HG03354 (cell line): ENCODE measurements around the gene PCSK4.

Experiments
- ATAC-seq: cut with Tn5 transposase; IDR thresholded peaks from one replicate; pipeline ENCODE4 v1.9.1; 2021; ENCODE audit warnings: mild to moderate bottlenecking; ENCODE audit not compliant: unreplicated experiment, poor library complexity, severe bottlenecking

The PCSK4 gene

DNA sequence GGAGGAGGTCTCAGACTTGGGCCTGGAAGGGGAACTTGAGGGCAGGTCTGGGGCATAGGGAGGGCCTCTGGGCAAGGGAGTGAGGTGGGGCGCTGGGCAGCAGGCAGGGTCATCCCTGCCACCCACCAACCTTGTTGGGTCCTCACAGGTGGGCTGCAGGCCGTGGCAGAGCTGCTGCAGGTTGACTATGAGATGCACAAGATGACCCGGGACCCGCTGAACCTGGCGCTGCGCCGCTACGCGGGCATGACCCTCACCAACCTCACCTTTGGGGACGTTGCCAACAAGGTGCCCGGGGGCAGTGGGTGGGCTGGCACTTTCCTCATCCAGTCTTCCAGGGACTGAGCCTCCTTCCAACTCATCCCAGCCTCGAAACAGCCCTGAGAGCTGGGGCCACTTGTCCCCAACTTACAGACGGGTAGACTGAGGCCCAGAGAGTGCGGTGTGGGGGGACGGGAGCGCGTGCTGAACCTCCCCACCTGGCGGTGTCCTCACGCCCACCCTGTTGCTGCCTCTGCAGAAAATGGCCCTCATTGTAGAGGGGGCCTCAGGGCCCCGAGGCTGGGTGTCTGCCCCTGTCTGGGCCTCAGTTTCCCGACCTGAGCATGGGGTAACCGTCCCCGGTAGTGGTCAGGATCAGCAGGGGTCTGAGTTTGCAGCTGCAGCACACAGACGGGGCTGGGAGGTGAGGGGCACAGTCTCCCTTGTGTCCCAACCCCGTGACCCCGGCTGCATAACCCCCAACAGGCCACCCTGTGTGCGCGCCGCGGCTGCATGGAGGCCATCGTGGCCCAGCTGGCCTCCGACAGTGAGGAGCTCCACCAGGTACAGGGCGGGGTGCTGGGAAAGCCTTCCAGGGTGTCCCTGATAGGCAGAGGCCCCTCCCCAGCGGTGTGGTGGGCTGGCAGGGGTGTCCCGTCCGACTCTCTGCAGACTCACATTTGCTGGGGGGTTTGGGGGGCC, 29.8 kb downstream of the PCSK4 start:
- no peak for ATAC-seq

- ATAC-seq: no peak
Measured at GRCh38 chr19:1459479-1459878, 30.7 kb downstream of the PCSK4 start.

DNA sequence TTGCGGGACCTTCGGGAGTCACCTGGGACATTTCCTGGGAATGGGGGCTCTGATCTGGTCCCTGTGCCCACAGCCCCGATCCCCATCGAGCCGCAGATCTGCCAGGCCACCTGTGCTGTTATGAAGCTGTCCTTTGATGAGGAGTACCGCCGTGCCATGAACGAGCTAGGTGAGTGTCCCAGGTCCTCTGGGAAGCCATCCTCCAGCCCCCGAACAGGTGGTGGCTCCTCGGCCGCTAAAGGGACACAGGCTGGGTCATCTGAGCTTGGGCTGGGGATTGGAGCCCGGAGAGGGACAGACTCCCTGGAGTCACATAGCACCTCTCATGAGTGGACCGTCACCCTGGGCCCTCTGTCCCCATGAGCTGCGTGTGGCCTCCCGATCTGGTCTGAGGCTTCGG, 32.3 kb downstream of the PCSK4 start:
- ATAC-seq: no peak

GRCh38 chr19:1457031-1457739, 33.0 kb downstream of the PCSK4 start:
- no peak for ATAC-seq

DNA sequence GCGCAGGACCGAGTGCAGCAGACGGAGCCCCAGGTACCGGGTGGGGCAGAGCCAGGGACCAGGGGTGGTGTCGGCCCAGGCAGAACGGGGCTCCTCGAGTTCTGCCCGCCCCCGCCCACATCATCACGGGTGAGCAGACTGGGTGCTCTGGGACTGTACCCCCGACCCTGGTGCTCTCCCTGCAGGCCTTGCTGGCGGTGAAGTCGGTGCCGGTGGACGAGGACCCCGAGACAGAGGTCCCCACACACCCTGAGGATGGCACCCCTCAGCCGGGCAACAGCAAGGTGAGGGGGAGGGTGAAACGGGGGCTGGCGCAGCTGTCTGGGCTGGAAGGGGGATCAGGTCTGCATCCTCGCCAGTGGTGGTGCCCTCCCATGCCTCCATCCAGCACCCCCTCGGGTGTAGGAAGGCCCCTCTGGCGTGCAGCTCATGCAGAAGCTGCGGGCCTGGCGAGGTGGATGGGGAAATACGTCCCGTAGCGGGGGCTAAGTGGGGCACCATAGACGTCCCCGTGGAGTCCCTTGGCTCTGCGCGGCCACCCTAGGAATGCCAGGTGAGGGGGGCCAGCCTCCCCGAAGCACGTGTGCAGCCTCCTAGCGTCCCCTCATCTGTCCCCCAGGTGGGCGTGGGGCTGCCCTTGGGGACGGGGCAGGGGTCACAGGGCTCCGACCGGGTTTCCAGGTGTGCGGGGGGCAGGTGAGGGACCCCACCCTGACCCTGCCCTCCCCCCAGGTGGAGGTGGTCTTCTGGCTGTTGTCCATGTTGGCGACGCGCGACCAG, 33.8 kb downstream of the PCSK4 start:
- no peak for ATAC-seq

DNA sequence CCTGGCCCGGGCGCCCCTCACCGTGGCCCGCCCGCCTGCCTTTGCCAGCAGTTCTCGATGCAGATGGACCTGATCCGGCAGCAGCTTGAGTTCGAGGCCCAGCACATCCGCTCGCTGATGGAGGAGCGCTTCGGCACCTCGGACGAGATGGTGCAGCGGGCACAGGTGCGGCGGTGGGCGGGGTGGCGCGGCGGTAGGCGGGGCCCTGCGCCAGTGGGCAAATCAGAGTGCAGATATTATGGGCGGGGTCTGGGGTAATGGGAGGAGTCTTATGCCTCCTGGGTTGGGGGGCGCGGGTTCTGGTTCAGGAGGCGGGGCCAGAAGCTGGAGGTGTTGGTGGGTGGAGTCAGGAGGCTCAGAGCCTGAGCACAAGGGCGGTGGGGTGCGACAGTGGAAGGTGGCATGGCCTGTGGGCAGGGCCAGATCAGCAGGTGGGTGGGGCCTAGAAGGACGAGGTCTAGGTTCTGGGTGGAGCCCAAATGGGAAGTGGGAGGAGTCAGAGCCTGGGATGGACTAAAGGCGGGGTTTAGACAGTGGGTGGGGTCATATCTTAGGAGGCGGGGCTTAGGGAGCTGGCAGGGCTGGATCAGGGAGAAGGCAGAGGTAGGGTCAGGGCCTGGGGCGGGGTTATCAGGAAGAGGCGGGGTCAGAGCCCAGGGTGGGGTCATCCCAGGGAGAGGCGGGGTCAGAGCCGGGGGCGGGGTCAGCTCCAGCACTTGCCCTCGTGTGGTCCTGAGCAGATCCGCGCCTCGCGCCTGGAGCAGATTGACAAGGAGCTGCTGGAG, 34.6 kb downstream of the PCSK4 start:
- ATAC-seq: no peak

- no peak for ATAC-seq
Measured at GRCh38 chr19:1455002-1455335, 35.2 kb downstream of the PCSK4 start.

DNA sequence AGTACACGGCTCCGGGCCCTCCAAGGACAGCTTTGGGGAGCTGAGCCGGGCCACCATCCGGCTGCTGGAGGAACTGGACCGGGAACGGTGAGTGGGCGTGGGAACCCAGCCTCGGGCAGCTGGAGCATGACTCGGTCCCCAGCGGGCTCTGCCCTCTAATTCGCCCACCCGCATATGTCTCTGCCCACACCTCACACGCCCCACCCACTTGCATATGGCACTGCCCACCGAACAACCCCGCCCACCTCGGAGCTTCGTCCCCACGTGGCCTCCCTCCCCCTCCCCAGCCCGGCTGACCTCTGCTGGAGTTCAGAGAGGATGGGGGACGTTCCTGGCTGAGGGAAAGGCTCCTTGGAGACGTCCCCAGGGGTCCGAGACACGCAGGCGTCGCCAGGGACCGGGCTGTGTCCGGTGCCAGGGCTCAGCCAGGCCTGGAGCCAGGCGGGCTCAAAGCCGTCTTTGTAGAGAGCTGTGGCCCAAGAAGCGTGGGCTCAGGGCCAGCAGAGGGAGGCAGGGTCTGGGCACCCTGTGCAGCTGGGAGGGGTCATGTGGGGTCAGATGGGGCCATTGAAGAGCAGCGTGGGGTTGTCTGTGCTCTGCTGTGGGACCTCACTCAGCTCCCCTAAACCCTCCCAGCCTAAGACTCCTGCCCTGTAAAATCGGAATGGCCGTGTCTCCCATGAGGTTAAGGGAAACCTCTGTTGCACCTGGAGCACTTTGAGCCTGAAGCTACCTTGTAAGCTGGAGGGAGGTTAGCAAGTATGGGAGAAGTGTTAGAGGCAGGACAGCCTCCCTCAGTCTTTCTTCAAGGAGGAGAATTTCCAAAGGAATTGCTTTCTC, 36.4 kb downstream of the PCSK4 start:
- ATAC-seq: no peak

GRCh38 chr19:1452802-1453524, 37.2 kb downstream of the PCSK4 start:
- no peak for ATAC-seq

- no peak for ATAC-seq
Measured at GRCh38 chr19:1451916-1452801, 38.0 kb downstream of the PCSK4 start.

DNA sequence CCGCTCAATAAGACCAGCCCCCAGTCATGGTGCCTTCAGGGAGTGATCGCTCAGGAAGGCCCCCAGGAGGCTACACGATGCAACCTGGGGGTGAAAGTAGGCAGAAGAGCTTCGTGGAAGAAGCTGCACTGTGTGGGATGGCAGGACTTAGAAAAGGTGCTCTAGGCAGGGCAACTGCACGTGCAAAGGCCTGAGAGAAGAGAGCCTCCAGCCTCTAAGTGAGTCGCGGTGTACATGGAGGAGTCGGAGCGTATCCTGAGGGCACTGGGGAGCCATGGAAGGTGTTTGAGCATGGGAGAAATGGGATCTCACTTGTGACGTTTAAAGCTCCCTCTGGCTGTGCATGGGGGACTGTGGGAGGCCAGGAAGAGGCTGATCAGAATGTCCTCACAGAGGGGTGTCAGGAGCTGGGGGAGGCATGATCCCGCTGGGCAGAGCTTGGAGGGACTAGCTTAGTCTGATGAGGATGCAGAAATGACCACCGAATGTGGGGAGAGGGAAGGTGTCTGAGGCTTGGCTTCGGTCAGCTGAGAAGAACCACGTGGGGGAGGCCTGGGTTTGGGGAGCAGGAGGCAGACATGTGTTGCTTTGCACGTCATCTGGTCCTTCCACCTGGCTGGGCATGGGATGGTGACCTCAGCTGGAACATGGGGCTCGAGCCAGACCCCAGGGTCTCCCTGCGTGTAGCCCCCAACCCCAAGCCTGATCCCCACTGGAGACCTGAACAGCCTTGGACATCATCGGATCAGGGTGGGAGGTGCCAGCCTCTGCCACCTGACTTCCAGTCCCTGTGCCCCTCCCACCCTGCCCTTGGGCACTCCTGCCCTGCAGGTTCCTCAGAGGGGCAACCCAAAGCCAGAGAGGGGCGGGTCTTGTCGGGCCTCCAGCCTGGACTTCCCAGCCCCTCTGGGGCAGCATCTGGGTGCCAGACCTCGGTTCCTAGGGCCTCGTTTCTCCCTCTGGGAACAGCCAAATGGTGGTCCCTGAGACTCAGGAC, 39.1 kb downstream of the PCSK4 start:
- no peak for ATAC-seq

DNA sequence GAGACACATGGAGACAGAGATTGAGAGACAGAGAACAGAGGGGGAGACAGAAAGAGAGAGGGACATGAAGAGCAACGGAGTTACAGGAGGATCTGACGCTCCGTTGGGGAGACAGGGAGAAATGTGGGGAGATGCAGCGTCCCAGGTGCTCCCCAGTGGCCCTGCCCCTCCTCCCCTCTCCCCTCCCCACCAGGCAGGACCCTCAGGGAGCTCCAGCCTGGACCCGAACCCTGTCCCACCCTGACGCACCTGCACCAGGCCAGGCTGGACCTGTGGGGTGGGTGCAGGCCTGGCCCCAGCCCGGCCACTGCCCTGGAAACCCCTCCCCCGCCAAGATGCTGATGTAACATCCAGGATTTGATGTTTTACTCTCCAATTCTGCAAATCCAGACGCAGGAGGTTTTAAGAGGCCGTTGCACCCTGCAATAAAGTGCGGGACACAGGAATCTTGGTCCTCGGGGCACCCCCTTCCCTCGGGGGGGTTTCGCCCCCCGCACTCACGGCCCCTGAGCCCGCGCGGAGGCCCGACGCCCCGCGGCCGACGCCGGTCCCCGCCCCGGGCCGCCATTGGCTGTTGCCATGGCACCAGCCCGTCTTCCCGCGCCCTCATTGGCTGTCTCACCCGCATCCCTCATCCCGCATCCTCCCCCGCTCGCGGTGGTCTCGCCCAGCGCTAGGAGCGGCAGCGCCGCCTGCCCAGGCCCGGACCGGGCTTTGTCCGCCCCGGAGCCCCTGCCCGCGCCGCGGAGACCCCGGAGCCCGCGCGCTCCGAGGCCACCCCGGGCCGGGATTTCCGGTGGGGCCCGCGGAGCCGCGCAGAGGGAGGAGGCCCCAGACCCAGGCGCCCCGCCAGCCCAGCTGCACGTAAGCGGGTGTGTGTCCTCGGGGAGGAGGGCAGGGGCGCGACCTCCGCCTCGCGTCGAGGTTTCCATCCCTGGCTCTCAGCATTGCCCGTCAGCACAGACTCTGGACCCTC, 40.4 kb downstream of the PCSK4 start, which contains the start of gene APC2:
TSS of gene APC2 (plus strand) at position 655 of the 976 bp plus-strand sequence. CDS start 2,881 bp downstream, outside the sequence.
- no peak for ATAC-seq

- ATAC-seq: no peak
Measured at GRCh38 chr19:1447944-1448343, 42.2 kb downstream of the PCSK4 start.

DNA sequence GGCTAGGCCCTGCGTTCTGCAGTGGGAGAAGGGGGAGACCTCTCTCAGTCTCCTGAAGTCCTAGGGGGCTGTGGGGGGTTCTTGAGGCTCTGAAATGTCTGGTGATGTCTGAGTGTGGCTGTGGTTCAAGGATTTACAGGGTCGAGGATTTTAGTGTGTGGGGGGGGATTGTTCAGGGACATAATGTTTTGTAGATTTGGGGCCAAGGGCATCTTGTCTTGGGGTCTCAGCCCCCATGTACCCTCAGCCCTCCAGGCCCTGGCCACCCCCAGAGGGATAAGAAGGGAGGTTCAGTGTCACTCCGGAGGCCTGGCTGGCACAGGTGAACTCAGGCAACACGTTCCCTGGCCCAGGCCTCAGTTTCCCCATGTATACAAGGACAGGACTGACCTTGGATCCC, 42.6 kb downstream of the PCSK4 start:
- ATAC-seq: no peak
